ENCODE results near the gene PRKAG2. TPM values are rescaled to one million over a fixed set of nuclear protein-coding genes. Genes with fewer than 3 reads are reported as not detected.

The PRKAG2 gene
- total RNA-seq, 1 experiment from 2014 or later, result 73.9 TPM

DNA sequence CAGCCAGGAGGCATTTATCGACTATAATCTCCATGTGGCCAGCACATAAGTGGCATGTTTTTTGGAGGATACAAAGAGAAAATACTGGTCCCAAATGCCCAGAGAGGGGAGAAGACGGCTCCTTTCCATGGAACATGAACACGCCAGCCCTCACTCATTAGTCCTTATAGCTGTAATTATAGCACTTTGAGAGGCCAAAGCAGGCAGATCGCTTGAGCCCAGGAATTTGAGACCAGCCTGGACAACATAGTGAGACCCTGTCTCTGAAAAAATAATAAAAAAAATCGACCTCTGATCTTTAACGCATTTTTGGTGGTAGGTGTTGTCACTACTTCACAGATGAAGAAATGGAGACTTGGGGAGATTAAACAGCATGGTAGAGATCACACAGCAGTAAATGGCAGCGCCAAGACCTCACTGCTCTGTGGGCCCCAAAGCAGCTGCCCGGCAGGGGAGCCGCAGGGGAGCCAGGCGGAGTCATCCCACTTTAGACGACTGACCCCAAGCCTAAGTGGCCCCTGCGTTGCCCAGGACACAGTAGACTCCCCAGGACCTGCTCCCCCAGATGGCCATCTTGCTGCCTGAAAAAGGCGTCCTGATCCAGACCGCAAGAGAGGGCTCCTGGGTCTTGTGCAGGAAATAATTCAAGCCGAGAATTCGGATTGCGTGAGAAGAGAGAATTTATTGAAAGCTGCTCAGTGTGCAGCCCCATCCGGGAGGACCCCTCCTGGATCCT is 21.2 kb upstream of the PRKAG2 start:
- intact Hi-C loops (cut with micrococcal nuclease), result no loop called here
- POLR2A ChIA-PET, result interaction anchor here (0.6 kb wide), 1 partner anchor 26 kb away, joined by 3 read pairs; no protein-coding TSS in a partner anchor
- DNase-seq (ENCODE audit: unreplicated experiment), result no peak
- no peaks in the 10 kb centered on the region for H3K9me3 Mint-ChIP-seq (ENCODE audit: unreplicated experiment)
- peaks cover 33% of the 10 kb centered on the region for H3K27me3 Mint-ChIP-seq (ENCODE audit: insufficient read depth, unreplicated experiment)
- TF ChIP-seq, protein P1, sequence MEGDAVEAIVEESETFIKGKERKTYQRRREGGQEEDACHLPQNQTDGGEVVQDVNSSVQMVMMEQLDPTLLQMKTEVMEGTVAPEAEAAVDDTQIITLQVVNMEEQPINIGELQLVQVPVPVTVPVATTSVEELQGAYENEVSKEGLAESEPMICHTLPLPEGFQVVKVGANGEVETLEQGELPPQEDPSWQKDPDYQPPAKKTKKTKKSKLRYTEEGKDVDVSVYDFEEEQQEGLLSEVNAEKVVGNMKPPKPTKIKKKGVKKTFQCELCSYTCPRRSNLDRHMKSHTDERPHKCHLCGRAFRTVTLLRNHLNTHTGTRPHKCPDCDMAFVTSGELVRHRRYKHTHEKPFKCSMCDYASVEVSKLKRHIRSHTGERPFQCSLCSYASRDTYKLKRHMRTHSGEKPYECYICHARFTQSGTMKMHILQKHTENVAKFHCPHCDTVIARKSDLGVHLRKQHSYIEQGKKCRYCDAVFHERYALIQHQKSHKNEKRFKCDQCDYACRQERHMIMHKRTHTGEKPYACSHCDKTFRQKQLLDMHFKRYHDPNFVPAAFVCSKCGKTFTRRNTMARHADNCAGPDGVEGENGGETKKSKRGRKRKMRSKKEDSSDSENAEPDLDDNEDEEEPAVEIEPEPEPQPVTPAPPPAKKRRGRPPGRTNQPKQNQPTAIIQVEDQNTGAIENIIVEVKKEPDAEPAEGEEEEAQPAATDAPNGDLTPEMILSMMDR (IDR thresholded peaks at IDR 0.05; ENCODE audit: unreplicated experiment), result no peak
- H3K4me3 Mint-ChIP-seq (ENCODE audit: unreplicated experiment), result no peak overlapping the region
- H3K27ac Mint-ChIP-seq (ENCODE audit: low read depth, unreplicated experiment), result no peak overlapping the region
- H3K36me3 Mint-ChIP-seq (ENCODE audit: insufficient read depth, unreplicated experiment), result peaks cover 4% of the 10 kb centered on the region
- CTCF ChIA-PET, result interaction anchor here (0.6 kb wide), 1 partner anchor 41 kb away, joined by 5 read pairs; no protein-coding TSS in a partner anchor
- peaks cover 7% of the 10 kb centered on the region for H3K4me1 Mint-ChIP-seq (ENCODE audit: insufficient read depth, unreplicated experiment)
- BruUV-seq (replicated peaks), result no TSS peak

DNA sequence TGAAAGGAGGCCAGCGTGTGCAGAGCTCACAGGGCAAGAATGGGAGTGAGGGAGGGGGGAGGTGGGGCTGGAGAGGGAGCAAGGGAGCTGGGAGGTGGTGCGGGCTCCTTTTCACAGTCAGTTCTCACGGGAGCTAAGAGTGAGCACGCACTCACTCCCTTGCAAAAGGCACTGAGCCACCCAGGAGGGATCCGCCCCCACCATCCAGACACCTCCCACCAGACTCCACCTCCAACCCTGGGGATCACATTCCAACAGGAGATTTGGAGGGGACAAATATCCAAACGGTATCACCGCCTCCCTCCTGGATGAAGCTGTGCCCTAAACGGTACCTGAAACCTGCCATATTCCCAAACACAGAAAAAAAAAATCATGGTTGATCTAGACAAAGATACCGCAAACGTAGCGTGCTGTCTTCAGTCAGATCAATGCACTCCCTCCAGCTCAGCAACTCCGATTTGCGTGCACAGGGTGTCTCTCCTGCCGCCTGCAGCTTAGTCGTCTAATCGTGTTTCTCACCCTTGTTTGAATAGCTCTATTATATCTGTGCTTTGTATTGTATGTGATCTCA is 20.3 kb upstream of the PRKAG2 start:
- BruUV-seq (replicated peaks), result no TSS peak
- Mint-ChIP-seq H3K27me3 (ENCODE audit: insufficient read depth, unreplicated experiment) (peaks cover 33% of the 10 kb centered on the region), H3K27ac (ENCODE audit: low read depth, unreplicated experiment) (no peak overlapping the region), H3K4me3 (ENCODE audit: unreplicated experiment) (no peak overlapping the region), H3K36me3 (ENCODE audit: insufficient read depth, unreplicated experiment) (peaks cover 4% of the 10 kb centered on the region), H3K9me3 (ENCODE audit: unreplicated experiment) (no peaks in the 10 kb centered on the region), H3K4me1 (ENCODE audit: insufficient read depth, unreplicated experiment) (peaks cover 7% of the 10 kb centered on the region)
- intact Hi-C loops (cut with micrococcal nuclease), result no loop called here
- ChIA-PET CTCF (interaction anchor here (0.6 kb wide), 2 partner anchors 12 to 35 kb away, joined by 3 to 5 read pairs; no protein-coding TSS in a partner anchor), POLR2A (interaction anchor here (0.5 to 0.6 kb wide), 3 partner anchors 9 to 303 kb away, joined by 3 read pairs; no protein-coding TSS in a partner anchor)
- TF ChIP-seq, protein P1 (IDR thresholded peaks at IDR 0.05; ENCODE audit: unreplicated experiment), result no peak
- DNase-seq (ENCODE audit: unreplicated experiment), result no peak

DNA sequence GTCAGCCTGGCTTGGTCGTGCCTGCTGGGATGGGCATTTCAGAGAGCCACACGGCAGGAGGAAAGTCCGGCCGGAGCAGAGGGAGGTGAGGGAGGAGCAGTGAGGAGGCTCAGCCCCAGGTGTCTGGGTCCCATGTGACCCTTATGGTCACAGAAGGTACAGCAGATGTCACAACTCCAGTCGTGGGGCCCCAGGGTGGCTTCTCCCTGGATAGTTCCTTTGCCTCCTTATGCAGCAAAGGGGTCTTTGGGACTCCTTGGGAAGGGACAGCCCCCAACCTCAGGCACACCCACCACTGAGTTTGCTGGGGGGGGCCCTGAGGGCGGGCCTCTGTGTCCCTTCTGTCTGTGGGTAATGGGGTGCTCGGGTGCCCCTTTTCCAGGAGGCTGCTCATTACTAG is 19.6 kb upstream of the PRKAG2 start:
- ChIA-PET CTCF (no interaction called here), POLR2A (no interaction called here)
- H3K27me3 Mint-ChIP-seq (ENCODE audit: insufficient read depth, unreplicated experiment), result peaks cover 34% of the 10 kb centered on the region
- peaks cover 7% of the 10 kb centered on the region for H3K4me1 Mint-ChIP-seq (ENCODE audit: insufficient read depth, unreplicated experiment)
- TF ChIP-seq, protein P1 (IDR thresholded peaks at IDR 0.05; ENCODE audit: unreplicated experiment), result no peak
- intact Hi-C loops (cut with micrococcal nuclease), result no loop called here
- no peaks in the 10 kb centered on the region for H3K9me3 Mint-ChIP-seq (ENCODE audit: unreplicated experiment)
- no peak overlapping the region for H3K27ac Mint-ChIP-seq (ENCODE audit: low read depth, unreplicated experiment)
- H3K36me3 Mint-ChIP-seq (ENCODE audit: insufficient read depth, unreplicated experiment), result peaks cover 4% of the 10 kb centered on the region
- no TSS peak for BruUV-seq (replicated peaks)
- no peak overlapping the region for H3K4me3 Mint-ChIP-seq (ENCODE audit: unreplicated experiment)
- no peak for DNase-seq (ENCODE audit: unreplicated experiment)

DNA sequence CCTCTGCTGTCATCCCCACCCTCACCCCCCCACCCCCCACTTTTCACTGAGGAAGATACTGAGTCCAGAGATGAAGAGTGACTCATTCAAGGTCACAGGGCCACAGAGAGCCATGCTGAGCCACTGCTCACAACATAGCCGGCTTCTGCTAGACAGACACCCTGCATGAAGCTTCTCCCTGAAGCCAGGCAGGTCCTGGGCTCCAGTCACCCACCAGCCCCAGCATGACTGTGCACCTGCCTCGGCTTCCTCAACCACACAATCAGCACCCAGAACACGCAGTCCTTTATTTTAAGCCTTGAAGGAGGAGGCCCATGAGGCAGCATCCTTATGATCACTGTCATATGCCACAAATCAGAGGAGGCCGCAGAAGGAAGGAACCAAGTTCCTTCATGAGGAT is 19.2 kb upstream of the PRKAG2 start:
- no peak for DNase-seq (ENCODE audit: unreplicated experiment)
- no peak overlapping the region for H3K4me3 Mint-ChIP-seq (ENCODE audit: unreplicated experiment)
- intact Hi-C loops (cut with micrococcal nuclease), result no loop called here
- peaks cover 7% of the 10 kb centered on the region for H3K4me1 Mint-ChIP-seq (ENCODE audit: insufficient read depth, unreplicated experiment)
- BruUV-seq (replicated peaks), result no TSS peak
- no peaks in the 10 kb centered on the region for H3K9me3 Mint-ChIP-seq (ENCODE audit: unreplicated experiment)
- peaks cover 34% of the 10 kb centered on the region for H3K27me3 Mint-ChIP-seq (ENCODE audit: insufficient read depth, unreplicated experiment)
- peaks cover 4% of the 10 kb centered on the region for H3K36me3 Mint-ChIP-seq (ENCODE audit: insufficient read depth, unreplicated experiment)
- POLR2A ChIA-PET, result interaction anchor here (0.8 to 1.2 kb wide), 3 partner anchors 12 to 36 kb away, joined by 3 to 5 read pairs (median 3); no protein-coding TSS in a partner anchor
- TF ChIP-seq, protein P1 (IDR thresholded peaks at IDR 0.05; ENCODE audit: unreplicated experiment), result no peak
- no peak overlapping the region for H3K27ac Mint-ChIP-seq (ENCODE audit: low read depth, unreplicated experiment)
- CTCF ChIA-PET, result interaction anchor here (1.0 kb wide), 1 partner anchor 114 kb away, joined by 3 read pairs; no protein-coding TSS in a partner anchor
